Mesendoderm (in vitro differentiated cells): ENCODE results near the gene SP8.
A peak's percentile ranks its signal among the peaks of the same experiment; 100 is the strongest.

Experiments
- DNase-seq: peaks from one replicate; pipeline ENCODE4 v3.0.0; 2013
- H2AK5ac ChIP-seq: 2 replicates; pipeline ENCODE4 v1.6.1; 2013; ENCODE audit warnings: low read length, inconsistent platforms
- H2BK120ac ChIP-seq: 2 replicates; pipeline ENCODE4 v1.6.1; 2013; ENCODE audit warnings: low read depth, mild to moderate bottlenecking, low read length, moderate library complexity, mixed read lengths
- H2BK15ac ChIP-seq: replicated peaks from 2 replicates; pipeline ENCODE4 v1.6.1; 2013; ENCODE audit warnings: low read depth, mild to moderate bottlenecking, moderate library complexity
- H2BK5ac ChIP-seq: 2 replicates; pipeline ENCODE4 v1.6.1; 2013; ENCODE audit warnings: low read length, inconsistent platforms
- H3K18ac ChIP-seq: 2 replicates; pipeline ENCODE4 v1.6.1; 2013; ENCODE audit warnings: mild to moderate bottlenecking, low read length, mixed read lengths
- H3K23ac ChIP-seq: one replicate; pipeline ENCODE4 v1.6.1; 2013; ENCODE audit warnings: low read length
- H3K27ac ChIP-seq: 2 replicates; pipeline ENCODE4 v1.5.1; 2013; ENCODE audit warnings: low read depth, mild to moderate bottlenecking, inconsistent platforms, low read length, moderate library complexity
- H3K27me3 ChIP-seq: 2 replicates; pipeline ENCODE4 v1.6.1; 2013; ENCODE audit warnings: low read length, control low read depth, mild to moderate bottlenecking, inconsistent platforms; ENCODE audit not compliant: insufficient read depth, poor library complexity
- H3K36me3 ChIP-seq: 2 replicates; pipeline ENCODE4 v1.6.1; 2013; ENCODE audit warnings: low read length, inconsistent platforms; ENCODE audit not compliant: control insufficient read depth, insufficient read depth
- H3K4ac ChIP-seq: one replicate; pipeline ENCODE4 v1.6.1; 2013; ENCODE audit warnings: low read depth, mild to moderate bottlenecking, low read length, moderate library complexity
- H3K4me1 ChIP-seq: 2 replicates; pipeline ENCODE4 v1.6.1; 2013; ENCODE audit warnings: low read depth, low read length, inconsistent platforms; ENCODE audit not compliant: control insufficient read depth
- H3K4me2 ChIP-seq: 2 replicates; pipeline ENCODE4 v1.6.1; 2013; ENCODE audit warnings: low read length
- H3K4me3 ChIP-seq: 2 replicates; pipeline ENCODE4 v1.5.1; 2013; ENCODE audit warnings: mild to moderate bottlenecking, low read length
- H3K56ac ChIP-seq: one replicate; pipeline ENCODE4 v1.6.1; 2013; ENCODE audit warnings: low read length
- H3K79me1 ChIP-seq: 2 replicates; pipeline ENCODE4 v1.6.1; 2013; ENCODE audit warnings: low read length, inconsistent platforms
- H3K79me2 ChIP-seq: 2 replicates; pipeline ENCODE4 v1.6.1; 2013; ENCODE audit warnings: mild to moderate bottlenecking, low read length; ENCODE audit not compliant: control insufficient read depth, insufficient read depth
- H3K9ac ChIP-seq: 2 replicates; pipeline ENCODE4 v1.6.1; 2013; ENCODE audit warnings: low read length, inconsistent platforms
- H4K5ac ChIP-seq: one replicate; pipeline ENCODE4 v1.6.1; 2013; ENCODE audit warnings: low read length
- H4K8ac ChIP-seq: one replicate; pipeline ENCODE4 v1.6.1; 2013; ENCODE audit warnings: low read depth, mild to moderate bottlenecking, control low read depth, low read length, moderate library complexity
- WGBS: extraction: QIAGEN DNeasy Blood & Tissue Kit; methylation state at CpG from one replicate; pipeline ENCODE4 v1.1.7; 2013; ENCODE audit warnings: low lambda C conversion rate, missing lambda C conversion rate; ENCODE audit not compliant: insufficient coverage; ENCODE audit errors: extremely low coverage; 5-methylcytosine and 5-hydroxymethylcytosine counted together

Gene SP8

GRCh38 chr7:20793694-20794394 lies 7.2 kb upstream of the SP8 start:
- H3K79me1 ChIP-seq: no peaks in the 10 kb centered on the region
- DNase-seq: peak; percentile 61
- H2BK120ac ChIP-seq: no peak overlapping the region
- no peak overlapping the region for H3K4ac ChIP-seq
- no peak overlapping the region for H4K8ac ChIP-seq
- no peak overlapping the region for H2BK15ac ChIP-seq
- no peak overlapping the region for H3K27ac ChIP-seq
- peaks cover 32% of the 10 kb centered on the region for H3K27me3 ChIP-seq
- no peak overlapping the region for H2AK5ac ChIP-seq
- no CpG with 5 or more reads among the region's 15 CpGs for WGBS
- H4K5ac ChIP-seq: no peak overlapping the region
- H3K36me3 ChIP-seq: no peaks in the 10 kb centered on the region
- no peak overlapping the region for H3K18ac ChIP-seq
- H3K23ac ChIP-seq: no peak overlapping the region
- no peaks in the 10 kb centered on the region for H3K79me2 ChIP-seq
- H2BK5ac ChIP-seq: no peak overlapping the region
- H3K56ac ChIP-seq: no peak overlapping the region
- H3K9ac ChIP-seq: no peak overlapping the region
- H3K4me2 ChIP-seq: peak overlapping the region; percentile 19
- peaks cover 4% of the 10 kb centered on the region for H3K4me1 ChIP-seq
- H3K4me3 ChIP-seq: no peak overlapping the region

- Histone ChIP-seq H3K4ac (no peak overlapping the region), H3K9ac (no peak overlapping the region), H3K79me2 (no peaks in the 10 kb centered on the region), H3K79me1 (no peaks in the 10 kb centered on the region), H3K4me3 (no peak overlapping the region), H3K18ac (no peak overlapping the region), H3K23ac (no peak overlapping the region), H2BK120ac (no peak overlapping the region), H4K5ac (no peak overlapping the region), H3K56ac (peak overlapping the region; percentile 31), H4K8ac (no peak overlapping the region), H3K4me1 (peaks cover 6% of the 10 kb centered on the region), H2BK15ac (no peak overlapping the region), H3K27me3 (peaks cover 32% of the 10 kb centered on the region), H3K27ac (no peak overlapping the region), H3K36me3 (no peaks in the 10 kb centered on the region), H2AK5ac (no peak overlapping the region), H2BK5ac (no peak overlapping the region), H3K4me2 (peak overlapping the region; percentile 15)
- no CpG with 5 or more reads among the region's 15 CpGs for WGBS
- DNase-seq: no peak
These were observed 6.6 kb upstream of the SP8 start for GRCh38 chr7:20793248-20793647.

- no peak overlapping the region for H3K23ac ChIP-seq
- H3K4me1 ChIP-seq: peaks cover 9% of the 10 kb centered on the region
- no peak for DNase-seq
- no peak overlapping the region for H4K8ac ChIP-seq
- H3K27ac ChIP-seq: no peak overlapping the region
- no peak overlapping the region for H4K5ac ChIP-seq
- no peak overlapping the region for H2BK120ac ChIP-seq
- H2AK5ac ChIP-seq: no peak overlapping the region
- peaks cover 32% of the 10 kb centered on the region for H3K27me3 ChIP-seq
- no peak overlapping the region for H3K56ac ChIP-seq
- H2BK5ac ChIP-seq: no peak overlapping the region
- H3K18ac ChIP-seq: no peak overlapping the region
- no CpG with 5 or more reads among the region's 8 CpGs for WGBS
- H2BK15ac ChIP-seq: no peak overlapping the region
- no peak overlapping the region for H3K4ac ChIP-seq
- H3K9ac ChIP-seq: no peak overlapping the region
- no peak overlapping the region for H3K4me3 ChIP-seq
- no peaks in the 10 kb centered on the region for H3K79me2 ChIP-seq
- H3K79me1 ChIP-seq: no peaks in the 10 kb centered on the region
- H3K4me2 ChIP-seq: no peak overlapping the region
- H3K36me3 ChIP-seq: no peaks in the 10 kb centered on the region
These were observed 5.1 kb upstream of the SP8 start for GRCh38 chr7:20791538-20792434.

- H3K79me1 ChIP-seq: no peaks in the 10 kb centered on the region
- no peak overlapping the region for H3K9ac ChIP-seq
- H3K18ac ChIP-seq: no peak overlapping the region
- peaks cover 30% of the 10 kb centered on the region for H3K27me3 ChIP-seq
- H3K4me1 ChIP-seq: peaks cover 7% of the 10 kb centered on the region
- no peak overlapping the region for H3K4me2 ChIP-seq
- H4K5ac ChIP-seq: no peak overlapping the region
- no peak overlapping the region for H3K23ac ChIP-seq
- no peaks in the 10 kb centered on the region for H3K79me2 ChIP-seq
- no peak overlapping the region for H3K4ac ChIP-seq
- H2AK5ac ChIP-seq: no peak overlapping the region
- no peak overlapping the region for H2BK5ac ChIP-seq
- no peak for DNase-seq
- H2BK15ac ChIP-seq: no peak overlapping the region
- H3K4me3 ChIP-seq: no peak overlapping the region
- H3K36me3 ChIP-seq: no peaks in the 10 kb centered on the region
- no peak overlapping the region for H3K27ac ChIP-seq
- H4K8ac ChIP-seq: no peak overlapping the region
- no peak overlapping the region for H3K56ac ChIP-seq
- WGBS: no CpG with 5 or more reads among the region's 5 CpGs
- no peak overlapping the region for H2BK120ac ChIP-seq
These were observed 3.7 kb upstream of the SP8 start for GRCh38 chr7:20790375-20790774.

GRCh38 chr7:20788420-20788990 lies 1.8 kb upstream of the SP8 start:
- no peak overlapping the region for H3K9ac ChIP-seq
- no peak overlapping the region for H3K27ac ChIP-seq
- peaks cover 17% of the 10 kb centered on the region for H3K27me3 ChIP-seq
- no CpG with 5 or more reads among the region's 10 CpGs for WGBS
- no peak overlapping the region for H2AK5ac ChIP-seq
- H2BK120ac ChIP-seq: no peak overlapping the region
- H4K5ac ChIP-seq: no peak overlapping the region
- no peak overlapping the region for H2BK15ac ChIP-seq
- no peak overlapping the region for H3K4me2 ChIP-seq
- no peak overlapping the region for H3K4me3 ChIP-seq
- H3K4ac ChIP-seq: no peak overlapping the region
- DNase-seq: no peak
- H3K4me1 ChIP-seq: peaks cover 7% of the 10 kb centered on the region
- no peak overlapping the region for H3K23ac ChIP-seq
- H3K79me2 ChIP-seq: peaks cover 2% of the 10 kb centered on the region
- H4K8ac ChIP-seq: no peak overlapping the region
- H3K79me1 ChIP-seq: no peaks in the 10 kb centered on the region
- no peak overlapping the region for H2BK5ac ChIP-seq
- no peak overlapping the region for H3K56ac ChIP-seq
- no peak overlapping the region for H3K18ac ChIP-seq
- H3K36me3 ChIP-seq: no peaks in the 10 kb centered on the region
